Nasal cavity respiratory epithelium epithelial cell of viscerocranial mucosa (primary cell): ENCODE measurements around the gene UBASH3A. TPM values are rescaled to one million over a fixed set of nuclear protein-coding genes. Genes with fewer than 3 reads are reported as not detected.

Experiments used
- total RNA-seq: library from RNA; depleted of rRNA; stranded (reverse); fragments of >200 nt; gene quantifications from 2 replicates; pipeline ENCODE4 v1.2.3, GENCODE V29; 2014

UBASH3A gene
- total RNA-seq: not detected in 2 replicates

GRCh38 chr21:42403611-42404231 is at the start of gene UBASH3A:
TSS of gene UBASH3A (plus strand) at chr21:42403902. CDS start at chr21:42403946, 44 bp downstream.

GRCh38 chr21:42366292-42367010 is 37.3 kb upstream of the UBASH3A start, which contains the start of gene TFF1:
TSS of gene TFF1 (minus strand) at chr21:42366535. CDS start at chr21:42366495, 40 bp downstream.

GRCh38 chr21:42395905-42396651 is 7.6 kb upstream of the UBASH3A start, which contains the start of gene TMPRSS3:
TSS of gene TMPRSS3 (minus strand) at chr21:42396052. CDS start at chr21:42395417, 635 bp downstream.

GRCh38 chr21:42496120-42496838 is 92.6 kb downstream of the UBASH3A start, which contains the start of gene RSPH1:
TSS of gene RSPH1 (minus strand) at chr21:42496224. CDS start at chr21:42496186, 38 bp downstream.

Other genes starting within 250 kb of the UBASH3A start
- gene ABCG1, start 184.8 kb upstream of the UBASH3A start, total RNA-seq: 32.0 and 81.0 TPM in 2 replicates
- 0.21 TPM in 1 of 2 replicates, not detected in the other for gene TFF3, start 88.5 kb upstream of the UBASH3A start, total RNA-seq
- not detected in 2 replicates for gene TFF2, start 52.9 kb upstream of the UBASH3A start, total RNA-seq
- gene TFF1, start 37.4 kb upstream of the UBASH3A start, total RNA-seq: not detected in 2 replicates
- gene TMPRSS3, start 7.8 kb upstream of the UBASH3A start, total RNA-seq: 0.07 TPM in 1 of 2 replicates, not detected in the other
- 0.34 and 0.36 TPM in 2 replicates for gene RSPH1, start 92.3 kb downstream of the UBASH3A start, total RNA-seq
- gene SLC37A1, start 110.0 kb downstream of the UBASH3A start, total RNA-seq: 9.2 and 21.1 TPM in 2 replicates
- gene PDE9A, start 249.7 kb downstream of the UBASH3A start, total RNA-seq: 0.68 and 6.1 TPM in 2 replicates